ENCODE measurements around the gene TTC28.

The TTC28 gene

GRCh38 chr22:27941143-27941542 lies 738.5 kb downstream of the TTC28 start:
- no peak overlapping the region for H3K4me3 ChIP-seq (ENCODE audit: low read depth, low read length)
- no peak for DNase-seq (ENCODE audit: low read depth)
- no peak for TF ChIP-seq CTCF (IDR thresholded peaks at IDR 0.05; ENCODE audit: low read depth, low read length, missing control alignments)

GRCh38 chr22:27937453-27937852 lies 742.2 kb downstream of the TTC28 start:
- no peak for DNase-seq (ENCODE audit: low read depth)
- TF ChIP-seq CTCF (IDR thresholded peaks at IDR 0.05; ENCODE audit: low read depth, low read length, missing control alignments): no peak

GRCh38 chr22:27935897-27936296 lies 743.7 kb downstream of the TTC28 start:
- no peak overlapping the region for H3K4me3 ChIP-seq (ENCODE audit: low read depth, low read length)
- no peak for TF ChIP-seq CTCF (IDR thresholded peaks at IDR 0.05; ENCODE audit: low read depth, low read length, missing control alignments)
- no peak for DNase-seq (ENCODE audit: low read depth)

More at GRCh38 chr22:27937453-27937852, 742.2 kb downstream of the TTC28 start:
- H3K4me3 ChIP-seq (ENCODE audit: low read depth, low read length): no peak overlapping the region

- TF ChIP-seq CTCF (IDR thresholded peaks at IDR 0.05; ENCODE audit: low read depth, low read length, missing control alignments): no peak
- H3K4me3 ChIP-seq (ENCODE audit: low read depth, low read length): no peak overlapping the region
- no peak for DNase-seq (ENCODE audit: low read depth)
Observed at GRCh38 chr22:27934069-27934468, 745.6 kb downstream of the TTC28 start.

- no peak overlapping the region for H3K4me3 ChIP-seq (ENCODE audit: low read depth, low read length)
- no peak for DNase-seq (ENCODE audit: low read depth)
- TF ChIP-seq CTCF (IDR thresholded peaks at IDR 0.05; ENCODE audit: low read depth, low read length, missing control alignments): no peak
Observed at GRCh38 chr22:27933186-27933983, 746.3 kb downstream of the TTC28 start.

GRCh38 chr22:27930331-27931060 lies 749.1 kb downstream of the TTC28 start:
- no peak for DNase-seq (ENCODE audit: low read depth)
- no peak for TF ChIP-seq CTCF (IDR thresholded peaks at IDR 0.05; ENCODE audit: low read depth, low read length, missing control alignments)
- H3K4me3 ChIP-seq (ENCODE audit: low read depth, low read length): no peak overlapping the region
